Hepatocyte (in vitro differentiated cells): ENCODE measurements around the gene USP10. TPM values are rescaled to one million over a fixed set of nuclear protein-coding genes. Genes with fewer than 3 reads are reported as not detected.
A peak's percentile ranks its signal among the peaks of the same experiment; 100 is the strongest.

Source experiments
- DNase-seq: peaks from one replicate; pipeline ENCODE4 v3.0.0-alpha.2; 2016; ENCODE audit warnings: low spot score
- H2AFZ ChIP-seq: fragments of 200-600 bp; sonication (generic); 2 replicates; pipeline ENCODE4 v1.6.0; 2016; ENCODE audit warnings: antibody characterized with exemption, mild to moderate bottlenecking
- H3K27ac ChIP-seq: fragments of 200-600 bp; sonication (generic); 2 replicates; pipeline ENCODE4 v1.5.1; 2016; ENCODE audit warnings: mild to moderate bottlenecking
- H3K27me3 ChIP-seq: fragments of 200-600 bp; sonication (generic); 2 replicates; pipeline ENCODE4 v1.6.1; 2016
- H3K36me3 ChIP-seq: fragments of 200-600 bp; sonication (generic); replicated peaks from 2 replicates; pipeline ENCODE4 v1.5.1; 2016; ENCODE audit warnings: low read depth; ENCODE audit not compliant: insufficient read depth
- H3K4me1 ChIP-seq: fragments of 200-600 bp; sonication (generic); 2 replicates; pipeline ENCODE4 v1.5.1; 2016; ENCODE audit warnings: mild to moderate bottlenecking, moderate library complexity; ENCODE audit not compliant: insufficient read depth
- H3K4me2 ChIP-seq: fragments of 200-600 bp; sonication (generic); 2 replicates; pipeline ENCODE4 v1.6.0; 2016
- H3K4me3 ChIP-seq: fragments of 200-600 bp; sonication (generic); 2 replicates; pipeline ENCODE4 v1.5.1; 2016; ENCODE audit warnings: mild to moderate bottlenecking
- H3K79me2 ChIP-seq: fragments of 200-600 bp; sonication (generic); 2 replicates; pipeline ENCODE4 v1.6.0; 2017; ENCODE audit warnings: mild to moderate bottlenecking
- H3K9me2 ChIP-seq: fragments of 200-600 bp; sonication (generic); replicated peaks from 2 replicates; pipeline ENCODE4 v1.6.0; 2017; ENCODE audit warnings: mild to moderate bottlenecking; ENCODE audit not compliant: insufficient read depth
- H3K9me3 ChIP-seq: fragments of 200-600 bp; sonication (generic); 2 replicates; pipeline ENCODE4 v1.5.1; 2016; ENCODE audit warnings: low read depth, mild to moderate bottlenecking
- H4K20me1 ChIP-seq: fragments of 200-600 bp; sonication (generic); 2 replicates; pipeline ENCODE4 v1.6.0; 2016; ENCODE audit warnings: mild to moderate bottlenecking; ENCODE audit not compliant: insufficient read depth, poor library complexity, severe bottlenecking
- EZH2 ChIP-seq: fragments of 200-600 bp; sonication (generic); IDR thresholded peaks from 2 replicates; pipeline ENCODE4 v1.6.1; 2016; ENCODE audit warnings: antibody characterized with exemption, mild to moderate bottlenecking, borderline replicate concordance
- EZH2phosphoT487 ChIP-seq: fragments of 200-600 bp; sonication (generic); IDR thresholded peaks from one replicate; pipeline ENCODE4 v1.6.1; 2018; ENCODE audit warnings: antibody characterized with exemption, mild to moderate bottlenecking, low read depth, moderate library complexity; ENCODE audit not compliant: unreplicated experiment, severe bottlenecking
- WGBS: methylation state at CpG from one replicate; pipeline ENCODE4 v1.1.6; 2016; ENCODE audit warnings: low lambda C conversion rate; ENCODE audit errors: missing lambda C conversion rate; 5-methylcytosine and 5-hydroxymethylcytosine counted together
- polyA plus RNA-seq: library from polyadenylated mRNA; unstranded; fragments of >200 nt; fragmentation: Nextera tagmentation; extraction: Ambion mirVana; gene quantifications from 2 replicates; pipeline ENCODE4 v1.2.1, GENCODE V29; 2016
- total RNA-seq: library from RNA; depleted of rRNA; stranded (reverse); fragments of >200 nt; gene quantifications from 2 replicates; pipeline ENCODE4 v1.2.3, GENCODE V29; 2014
- TF ChIP-seq, protein P1 (sequence below): fragments of 200-600 bp; sonication (generic); IDR thresholded peaks from 2 replicates; pipeline ENCODE4 v1.5.1; 2016; ENCODE audit warnings: antibody characterized with exemption, mild to moderate bottlenecking; ENCODE audit not compliant: poor library complexity

Gene USP10
- total and polyA plus RNA-seq, 2 experiments from 2014 or later: 53.1 to 62.4 TPM

DNA sequence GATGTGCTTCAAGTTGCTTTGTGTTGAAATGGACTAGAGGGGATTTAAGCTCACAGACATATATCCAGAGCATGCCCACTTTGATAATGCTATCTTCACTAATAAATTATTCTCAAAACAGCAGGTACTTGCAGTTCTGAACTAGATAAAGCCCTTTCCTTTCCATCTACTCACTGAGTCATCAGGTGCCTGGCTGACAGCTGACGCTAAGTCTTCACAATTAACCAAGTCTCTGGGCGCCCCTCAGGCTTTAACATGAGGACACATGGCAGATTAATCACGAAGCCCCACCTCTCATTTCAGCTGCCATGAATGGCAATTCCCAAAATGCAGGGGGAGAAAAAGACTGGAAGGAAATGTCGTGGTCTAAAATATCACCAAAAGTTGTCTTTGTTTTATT is 90.5 kb downstream of the USP10 start:
- Histone ChIP-seq H2AFZ (no peak overlapping the region), H3K9me3 (no peaks in the 10 kb centered on the region), H3K36me3 (no peaks in the 10 kb centered on the region), H3K9me2 (no peaks in the 10 kb centered on the region), H3K4me2 (no peak overlapping the region), H4K20me1 (no peaks in the 10 kb centered on the region), H3K4me3 (no peak overlapping the region), H3K79me2 (no peaks in the 10 kb centered on the region), H3K4me1 (peaks cover 34% of the 10 kb centered on the region), H3K27me3 (no peaks in the 10 kb centered on the region), H3K27ac (peak overlapping the region; percentile 67)
- DNase-seq: no peak
- TF ChIP-seq, protein P1, sequence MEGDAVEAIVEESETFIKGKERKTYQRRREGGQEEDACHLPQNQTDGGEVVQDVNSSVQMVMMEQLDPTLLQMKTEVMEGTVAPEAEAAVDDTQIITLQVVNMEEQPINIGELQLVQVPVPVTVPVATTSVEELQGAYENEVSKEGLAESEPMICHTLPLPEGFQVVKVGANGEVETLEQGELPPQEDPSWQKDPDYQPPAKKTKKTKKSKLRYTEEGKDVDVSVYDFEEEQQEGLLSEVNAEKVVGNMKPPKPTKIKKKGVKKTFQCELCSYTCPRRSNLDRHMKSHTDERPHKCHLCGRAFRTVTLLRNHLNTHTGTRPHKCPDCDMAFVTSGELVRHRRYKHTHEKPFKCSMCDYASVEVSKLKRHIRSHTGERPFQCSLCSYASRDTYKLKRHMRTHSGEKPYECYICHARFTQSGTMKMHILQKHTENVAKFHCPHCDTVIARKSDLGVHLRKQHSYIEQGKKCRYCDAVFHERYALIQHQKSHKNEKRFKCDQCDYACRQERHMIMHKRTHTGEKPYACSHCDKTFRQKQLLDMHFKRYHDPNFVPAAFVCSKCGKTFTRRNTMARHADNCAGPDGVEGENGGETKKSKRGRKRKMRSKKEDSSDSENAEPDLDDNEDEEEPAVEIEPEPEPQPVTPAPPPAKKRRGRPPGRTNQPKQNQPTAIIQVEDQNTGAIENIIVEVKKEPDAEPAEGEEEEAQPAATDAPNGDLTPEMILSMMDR: no peak
- no peak for TF ChIP-seq EZH2
- TF ChIP-seq EZH2phosphoT487: no peak
- WGBS: 76% methylated on average over 4 of the region's 4 CpGs

DNA sequence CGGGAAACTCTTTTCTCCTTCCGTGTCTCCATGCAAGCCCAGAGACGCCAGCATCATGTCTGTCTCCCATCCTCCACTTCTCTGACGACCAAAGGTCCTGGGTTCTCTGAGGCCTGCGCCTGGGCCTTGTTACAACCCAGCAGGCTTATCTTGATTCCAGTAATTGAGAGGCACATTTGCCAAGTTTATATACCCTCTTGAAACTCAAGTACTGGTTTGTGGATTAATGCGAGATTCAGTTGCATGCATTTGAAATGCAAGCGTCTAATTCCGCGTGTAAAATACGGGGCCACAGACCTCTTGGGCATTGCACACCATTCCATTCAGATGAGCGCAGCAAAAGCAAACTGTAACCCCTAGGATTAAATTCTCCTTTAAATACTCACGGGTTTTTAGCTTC is 91.3 kb downstream of the USP10 start:
- no peaks in the 10 kb centered on the region for H3K79me2 ChIP-seq
- H3K9me3 ChIP-seq: no peaks in the 10 kb centered on the region
- WGBS: 71% methylated on average over 12 of the region's 12 CpGs
- peaks cover 27% of the 10 kb centered on the region for H3K4me1 ChIP-seq
- peak; percentile 35 for DNase-seq
- peak overlapping the region; percentile 67 for H3K27ac ChIP-seq
- no peak overlapping the region for H2AFZ ChIP-seq
- peak overlapping the region; percentile 1 for H3K4me2 ChIP-seq
- H4K20me1 ChIP-seq: no peaks in the 10 kb centered on the region
- no peaks in the 10 kb centered on the region for H3K36me3 ChIP-seq
- no peak overlapping the region for H3K4me3 ChIP-seq
- TF ChIP-seq EZH2: no peak
- no peaks in the 10 kb centered on the region for H3K27me3 ChIP-seq
- H3K9me2 ChIP-seq: no peaks in the 10 kb centered on the region

DNA sequence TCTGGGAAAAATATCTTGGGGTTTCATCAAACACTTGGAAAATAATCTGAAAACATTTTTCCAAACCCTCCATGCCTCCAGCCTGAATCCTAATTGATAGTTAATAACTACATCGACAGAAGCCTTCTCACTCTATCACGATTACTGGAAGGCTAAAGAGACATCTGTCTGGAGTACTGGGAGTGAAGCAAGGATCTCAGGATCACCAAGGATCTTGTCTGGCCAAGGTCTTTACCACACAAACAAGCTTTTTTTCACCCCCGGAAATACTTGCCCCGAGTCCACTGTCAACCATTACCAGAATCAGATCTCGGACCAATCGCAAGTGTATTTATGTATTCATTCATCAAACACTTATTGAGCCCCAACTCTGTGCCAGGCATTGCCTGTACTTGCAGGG is 91.7 kb downstream of the USP10 start:
- Histone ChIP-seq H3K27ac (peak overlapping the region; percentile 67), H3K27me3 (no peaks in the 10 kb centered on the region), H3K79me2 (no peaks in the 10 kb centered on the region), H3K4me1 (peaks cover 23% of the 10 kb centered on the region), H3K4me2 (peak overlapping the region; percentile 1), H2AFZ (no peak overlapping the region), H3K9me3 (no peaks in the 10 kb centered on the region), H3K4me3 (no peak overlapping the region), H3K9me2 (no peaks in the 10 kb centered on the region), H4K20me1 (no peaks in the 10 kb centered on the region), H3K36me3 (no peaks in the 10 kb centered on the region)
- TF ChIP-seq EZH2 (no peak), EZH2phosphoT487 (no peak)
- no peak for DNase-seq
- WGBS: 78% methylated on average over 6 of the region's 6 CpGs

DNA sequence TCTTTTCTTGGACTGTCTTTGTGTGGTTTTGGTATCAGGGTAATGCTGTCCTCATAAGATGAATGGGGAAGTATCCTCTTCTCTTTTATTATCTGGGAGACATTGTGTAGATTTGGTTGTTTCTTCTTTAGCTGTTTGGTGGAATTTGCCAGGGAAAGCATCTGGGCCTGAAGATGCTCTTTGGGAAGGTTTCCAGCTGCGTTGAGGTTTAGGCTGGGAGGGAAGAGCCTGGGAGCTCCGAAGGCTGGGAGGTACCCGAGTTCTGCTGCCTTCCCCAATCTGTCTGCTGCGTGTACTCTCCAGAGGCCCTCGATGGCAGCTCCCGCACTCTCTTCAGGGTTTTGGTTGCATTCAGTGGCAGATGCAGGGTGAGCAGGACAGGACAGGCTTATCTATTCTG is 94.4 kb downstream of the USP10 start:
- H3K9me3 ChIP-seq: no peaks in the 10 kb centered on the region
- no peaks in the 10 kb centered on the region for H4K20me1 ChIP-seq
- no peak for DNase-seq
- H3K4me3 ChIP-seq: no peak overlapping the region
- H3K36me3 ChIP-seq: no peaks in the 10 kb centered on the region
- no peaks in the 10 kb centered on the region for H3K79me2 ChIP-seq
- TF ChIP-seq EZH2phosphoT487 (no peak), EZH2 (no peak)
- TF ChIP-seq, protein P1: no peak
- 84% methylated on average over 6 of the region's 6 CpGs for WGBS
- peaks cover 6% of the 10 kb centered on the region for H3K4me1 ChIP-seq
- no peak overlapping the region for H3K27ac ChIP-seq
- H3K4me2 ChIP-seq: no peak overlapping the region
- no peaks in the 10 kb centered on the region for H3K27me3 ChIP-seq
- no peaks in the 10 kb centered on the region for H3K9me2 ChIP-seq
- H2AFZ ChIP-seq: no peak overlapping the region
